Measurements from ENCODE around the gene MUC5B. TPM values are rescaled to one million over a fixed set of nuclear protein-coding genes. Genes with fewer than 3 reads are reported as not detected.

The MUC5B gene
- total RNA-seq, 2 donors from 2014 or later: not detected

- Mint-ChIP-seq H3K4me3 (no peak overlapping the region), H3K27me3 (ENCODE audit: insufficient read depth) (no peaks in the 10 kb centered on the region), H3K9me3 (no peaks in the 10 kb centered on the region), H3K27ac (no peak overlapping the region), H3K36me3 (ENCODE audit: low read depth) (no peaks in the 10 kb centered on the region), H3K4me1 (peaks cover 1% of the 10 kb centered on the region)
- DNase-seq: no peak
- Histone ChIP-seq H3K4me1 (ENCODE audit: control insufficient read depth, insufficient read depth, low read length) (no peaks in the 10 kb centered on the region), H3K9me3 (ENCODE audit: control insufficient read depth, low read length) (no peaks in the 10 kb centered on the region), H3K36me3 (ENCODE audit: control insufficient read depth, insufficient read depth, low read length) (no peaks in the 10 kb centered on the region), H3K4me3 (ENCODE audit: low read length) (no peak overlapping the region), H3K27ac (ENCODE audit: low read depth, low read length) (no peak overlapping the region), H3K27me3 (ENCODE audit: control insufficient read depth, insufficient read depth, low read length, poor library complexity, severe bottlenecking) (no peaks in the 10 kb centered on the region), H3K9ac (ENCODE audit: extremely low read depth, low read length, poor library complexity, severe bottlenecking) (no peak overlapping the region)
- no peak for TF ChIP-seq CTCF (conservative IDR thresholded peaks at IDR 0.05)
- WGBS, 2 experiments (ENCODE audit: insufficient coverage in 1 of 2, insufficient read length in 1 of 2): 85% methylated on average over 7 of the region's 7 CpGs; no CpG with 5 or more reads in 1 of the 2 experiments
Observed at GRCh38 chr11:1259076-1259461, 36.2 kb downstream of the MUC5B start.

- Mint-ChIP-seq H3K4me1 (peaks cover 1% of the 10 kb centered on the region), H3K4me3 (no peak overlapping the region), H3K9me3 (peaks cover 3% of the 10 kb centered on the region), H3K27me3 (ENCODE audit: insufficient read depth) (peaks cover under 1% of the 10 kb centered on the region), H3K27ac (no peak overlapping the region), H3K36me3 (ENCODE audit: low read depth) (peaks cover 3% of the 10 kb centered on the region)
- no peaks in the 10 kb centered on the region for H3K27me3 ChIP-seq (ENCODE audit: control insufficient read depth, insufficient read depth, low read length, poor library complexity, severe bottlenecking)
- no peak for DNase-seq
- no peaks in the 10 kb centered on the region for H3K36me3 ChIP-seq (ENCODE audit: control insufficient read depth, insufficient read depth, low read length)
- no peak overlapping the region for H3K27ac ChIP-seq (ENCODE audit: low read depth, low read length)
- H3K4me1 ChIP-seq (ENCODE audit: control insufficient read depth, insufficient read depth, low read length): no peaks in the 10 kb centered on the region
- no peaks in the 10 kb centered on the region for H3K9me3 ChIP-seq (ENCODE audit: control insufficient read depth, low read length)
- no peak overlapping the region for H3K9ac ChIP-seq (ENCODE audit: extremely low read depth, low read length, poor library complexity, severe bottlenecking)
- 86 to 94% methylated on average over 5 to 9 of the region's 9 CpGs for WGBS, 2 experiments (ENCODE audit: insufficient coverage in 1 of 2, insufficient read length in 1 of 2)
- TF ChIP-seq CTCF (conservative IDR thresholded peaks at IDR 0.05): no peak
- H3K4me3 ChIP-seq (ENCODE audit: low read length): no peak overlapping the region
Observed at GRCh38 chr11:1259561-1259960, 36.7 kb downstream of the MUC5B start.

GRCh38 chr11:1260023-1260501 lies 37.2 kb downstream of the MUC5B start:
- no peak overlapping the region for H3K9ac ChIP-seq (ENCODE audit: extremely low read depth, low read length, poor library complexity, severe bottlenecking)
- H3K9me3 ChIP-seq (ENCODE audit: control insufficient read depth, low read length): peaks cover 3% of the 10 kb centered on the region
- peak; percentile 74 for DNase-seq
- no peaks in the 10 kb centered on the region for H3K36me3 ChIP-seq (ENCODE audit: control insufficient read depth, insufficient read depth, low read length)
- Mint-ChIP-seq H3K9me3 (peaks cover 8% of the 10 kb centered on the region), H3K4me1 (peaks cover 1% of the 10 kb centered on the region), H3K36me3 (ENCODE audit: low read depth) (peaks cover 4% of the 10 kb centered on the region), H3K27me3 (ENCODE audit: insufficient read depth) (peaks cover 3% of the 10 kb centered on the region), H3K4me3 (no peak overlapping the region), H3K27ac (no peak overlapping the region)
- no peaks in the 10 kb centered on the region for H3K4me1 ChIP-seq (ENCODE audit: control insufficient read depth, insufficient read depth, low read length)
- H3K27me3 ChIP-seq (ENCODE audit: control insufficient read depth, insufficient read depth, low read length, poor library complexity, severe bottlenecking): no peaks in the 10 kb centered on the region
- TF ChIP-seq CTCF (conservative IDR thresholded peaks at IDR 0.05): no peak
- WGBS, 2 experiments (ENCODE audit: insufficient coverage in 1 of 2, insufficient read length in 1 of 2): 90% methylated on average over 9 of the region's 10 CpGs; no CpG with 5 or more reads in 1 of the 2 experiments
- no peak overlapping the region for H3K4me3 ChIP-seq (ENCODE audit: low read length)
- H3K27ac ChIP-seq (ENCODE audit: low read depth, low read length): no peak overlapping the region
